ENCODE data around the gene ABCC9.

ABCC9 gene

GRCh38 chr12:21849878-21850277 is 91.3 kb downstream of the ABCC9 start:
- TF ChIP-seq TAF1 (IDR thresholded peaks at IDR 0.05; ENCODE audit: low read depth) (no peak), FOXM1 (IDR thresholded peaks at IDR 0.05; ENCODE audit: borderline replicate concordance, low read depth) (no peak)

- TF ChIP-seq REST (IDR thresholded peaks at IDR 0.05; ENCODE audit: low read depth) (no peak), USF1 (IDR thresholded peaks at IDR 0.05) (no peak), MAX (IDR thresholded peaks at IDR 0.05) (no peak), EP300 (IDR thresholded peaks at IDR 0.05; ENCODE audit: borderline replicate concordance) (no peak), YY1 (IDR thresholded peaks at IDR 0.05; ENCODE audit: low read depth) (no peak), TAF1 (IDR thresholded peaks at IDR 0.05; ENCODE audit: low read depth) (no peak), FOXM1 (IDR thresholded peaks at IDR 0.05; ENCODE audit: borderline replicate concordance, low read depth) (no peak), TEAD4 (IDR thresholded peaks at IDR 0.05) (no peak), CEBPB (IDR thresholded peaks at IDR 0.05) (no peak), ZBTB7A (IDR thresholded peaks at IDR 0.05; ENCODE audit: low read depth) (no peak), CREB1 (IDR thresholded peaks at IDR 0.05; ENCODE audit: low read depth) (no peak), RAD21 (IDR thresholded peaks at IDR 0.05; ENCODE audit: low read depth) (no peak), TCF12 (IDR thresholded peaks at IDR 0.05; ENCODE audit: low read depth) (no peak), NFIC (IDR thresholded peaks at IDR 0.05) (no peak), EGR1 (IDR thresholded peaks at IDR 0.05) (no peak)
Observed at GRCh38 chr12:21848192-21848591, 93.0 kb downstream of the ABCC9 start.

GRCh38 chr12:21843795-21844194 is 97.4 kb downstream of the ABCC9 start:
- TF ChIP-seq EP300 (IDR thresholded peaks at IDR 0.05; ENCODE audit: borderline replicate concordance) (no peak), YY1 (IDR thresholded peaks at IDR 0.05; ENCODE audit: low read depth) (no peak), FOXM1 (IDR thresholded peaks at IDR 0.05; ENCODE audit: borderline replicate concordance, low read depth) (no peak), TEAD4 (IDR thresholded peaks at IDR 0.05) (no peak), MAX (IDR thresholded peaks at IDR 0.05) (no peak), EGR1 (IDR thresholded peaks at IDR 0.05) (no peak), CEBPB (IDR thresholded peaks at IDR 0.05) (no peak), NFIC (IDR thresholded peaks at IDR 0.05) (no peak), TAF1 (IDR thresholded peaks at IDR 0.05; ENCODE audit: low read depth) (no peak), USF1 (IDR thresholded peaks at IDR 0.05) (no peak), CREB1 (IDR thresholded peaks at IDR 0.05; ENCODE audit: low read depth) (no peak), RAD21 (IDR thresholded peaks at IDR 0.05; ENCODE audit: low read depth) (no peak), REST (IDR thresholded peaks at IDR 0.05; ENCODE audit: low read depth) (no peak), ZBTB7A (IDR thresholded peaks at IDR 0.05; ENCODE audit: low read depth) (no peak), TCF12 (IDR thresholded peaks at IDR 0.05; ENCODE audit: low read depth) (no peak)

- TF ChIP-seq EP300 (IDR thresholded peaks at IDR 0.05; ENCODE audit: borderline replicate concordance) (no peak), ZBTB7A (IDR thresholded peaks at IDR 0.05; ENCODE audit: low read depth) (no peak), EGR1 (IDR thresholded peaks at IDR 0.05) (no peak), RAD21 (IDR thresholded peaks at IDR 0.05; ENCODE audit: low read depth) (no peak), CREB1 (IDR thresholded peaks at IDR 0.05; ENCODE audit: low read depth) (no peak)
Observed at GRCh38 chr12:21839776-21840175, 101.5 kb downstream of the ABCC9 start.

- TF ChIP-seq CEBPB (IDR thresholded peaks at IDR 0.05) (no peak), TCF12 (IDR thresholded peaks at IDR 0.05; ENCODE audit: low read depth) (no peak), TAF1 (IDR thresholded peaks at IDR 0.05; ENCODE audit: low read depth) (no peak), ZBTB7A (IDR thresholded peaks at IDR 0.05; ENCODE audit: low read depth) (no peak), USF1 (IDR thresholded peaks at IDR 0.05) (no peak), TEAD4 (IDR thresholded peaks at IDR 0.05) (no peak), FOXM1 (IDR thresholded peaks at IDR 0.05; ENCODE audit: borderline replicate concordance, low read depth) (no peak), REST (IDR thresholded peaks at IDR 0.05; ENCODE audit: low read depth) (no peak), NFIC (IDR thresholded peaks at IDR 0.05) (no peak), YY1 (IDR thresholded peaks at IDR 0.05; ENCODE audit: low read depth) (no peak), RAD21 (IDR thresholded peaks at IDR 0.05; ENCODE audit: low read depth) (no peak), CREB1 (IDR thresholded peaks at IDR 0.05; ENCODE audit: low read depth) (no peak), EGR1 (IDR thresholded peaks at IDR 0.05) (no peak)
Observed at GRCh38 chr12:21837847-21838246, 103.4 kb downstream of the ABCC9 start.

Measured in Ishikawa (cell line).